Erythroblast (primary cell): Measurements from ENCODE around the gene CTNND2.

ENCODE experiments used
- DNase-seq, 2 experiments: peaks; one replicate each; lab custom pipeline; 2025; lab: John Stamatoyannopoulos, UW
- GATA1 ChIP-seq: IDR thresholded peaks from 2 replicates; pipeline ENCODE4 v1.6.1; 2011; ENCODE audit warnings: low read depth, mild to moderate bottlenecking, control low read depth, low read length, moderate library complexity
- POLR2A ChIP-seq: IDR thresholded peaks from 2 replicates; pipeline ENCODE4 v1.6.1; 2011; ENCODE audit warnings: mild to moderate bottlenecking, low read length

CTNND2 gene

DNA sequence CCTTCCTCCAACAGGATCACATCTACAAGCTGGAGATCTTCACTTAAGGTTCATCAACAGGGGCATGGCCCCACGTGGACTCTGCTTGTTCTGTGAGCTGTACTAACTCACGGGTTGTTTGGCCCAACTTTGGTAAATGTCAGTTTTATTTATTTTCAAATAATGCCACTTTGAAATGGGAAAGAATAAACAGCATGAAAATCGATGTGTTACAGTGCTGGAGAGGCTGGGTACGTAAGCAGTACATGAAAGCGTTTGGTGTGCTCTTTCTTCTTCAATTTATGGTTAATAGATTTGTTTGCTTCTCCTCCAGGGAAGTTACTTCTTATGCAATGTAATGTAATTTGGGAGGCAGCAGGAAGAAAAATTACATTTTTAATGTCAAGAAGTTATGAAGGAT lies 753.3 kb downstream of the CTNND2 start:
- DNase-seq, result no peak
- TF ChIP-seq POLR2A (no peak), GATA1 (no peak)

DNA sequence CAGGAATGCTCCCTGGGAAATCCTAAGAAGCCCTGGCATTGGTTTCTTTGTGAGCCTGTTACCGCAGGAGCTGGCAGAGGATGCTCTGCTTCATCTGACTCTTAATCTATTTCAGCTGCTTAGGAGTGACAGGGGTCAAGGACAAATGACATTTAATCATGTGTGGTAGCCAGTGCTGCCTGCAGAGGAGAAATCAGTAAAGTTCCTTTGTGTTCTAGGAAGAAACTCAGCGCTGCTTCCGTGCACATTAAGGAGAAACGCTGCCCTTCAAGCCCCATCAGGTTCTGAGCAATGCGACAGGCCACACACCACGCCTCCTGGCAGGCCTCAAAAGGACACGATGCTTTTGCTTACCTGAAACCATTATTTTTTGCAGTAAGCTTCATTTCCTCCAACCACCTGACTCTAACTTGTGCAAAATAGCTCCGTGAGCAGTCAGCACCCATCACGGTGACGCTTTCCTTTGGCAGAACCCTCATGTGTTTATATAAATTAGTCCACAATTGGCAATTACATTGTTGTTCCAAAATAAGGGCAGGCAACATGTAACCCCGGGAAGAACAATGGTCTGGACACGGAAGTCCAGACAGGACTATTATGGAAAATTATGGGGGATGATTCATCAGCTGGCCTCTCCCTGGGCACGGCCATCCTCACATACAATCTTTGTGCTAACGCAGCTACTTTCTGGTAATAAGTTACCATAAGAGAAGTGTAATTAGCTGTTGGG lies 755.3 kb downstream of the CTNND2 start:
- TF ChIP-seq GATA1 (no peak), POLR2A (no peak)
- DNase-seq, result no peak

DNA sequence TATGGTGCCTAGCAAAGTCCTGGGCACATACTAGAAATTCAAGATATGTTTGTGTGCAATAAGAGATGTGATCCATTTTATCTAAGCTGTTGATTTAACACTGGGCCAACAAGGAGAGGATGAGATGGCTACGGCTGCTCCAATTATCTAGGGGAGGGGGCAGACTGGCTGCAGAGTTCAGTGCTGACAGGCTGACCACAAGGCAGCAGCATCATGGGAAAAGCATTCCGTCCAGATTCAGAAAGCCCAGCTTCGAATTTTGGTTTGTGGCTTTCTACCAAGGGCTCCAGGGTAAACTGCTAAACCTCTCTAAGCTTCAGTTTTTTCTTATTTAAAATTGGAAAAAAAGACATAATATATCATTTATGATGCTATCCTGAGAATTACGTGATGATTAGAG lies 758.1 kb downstream of the CTNND2 start:
- no peak for TF ChIP-seq POLR2A
- TF ChIP-seq GATA1, result no peak
- no peak for DNase-seq

DNA sequence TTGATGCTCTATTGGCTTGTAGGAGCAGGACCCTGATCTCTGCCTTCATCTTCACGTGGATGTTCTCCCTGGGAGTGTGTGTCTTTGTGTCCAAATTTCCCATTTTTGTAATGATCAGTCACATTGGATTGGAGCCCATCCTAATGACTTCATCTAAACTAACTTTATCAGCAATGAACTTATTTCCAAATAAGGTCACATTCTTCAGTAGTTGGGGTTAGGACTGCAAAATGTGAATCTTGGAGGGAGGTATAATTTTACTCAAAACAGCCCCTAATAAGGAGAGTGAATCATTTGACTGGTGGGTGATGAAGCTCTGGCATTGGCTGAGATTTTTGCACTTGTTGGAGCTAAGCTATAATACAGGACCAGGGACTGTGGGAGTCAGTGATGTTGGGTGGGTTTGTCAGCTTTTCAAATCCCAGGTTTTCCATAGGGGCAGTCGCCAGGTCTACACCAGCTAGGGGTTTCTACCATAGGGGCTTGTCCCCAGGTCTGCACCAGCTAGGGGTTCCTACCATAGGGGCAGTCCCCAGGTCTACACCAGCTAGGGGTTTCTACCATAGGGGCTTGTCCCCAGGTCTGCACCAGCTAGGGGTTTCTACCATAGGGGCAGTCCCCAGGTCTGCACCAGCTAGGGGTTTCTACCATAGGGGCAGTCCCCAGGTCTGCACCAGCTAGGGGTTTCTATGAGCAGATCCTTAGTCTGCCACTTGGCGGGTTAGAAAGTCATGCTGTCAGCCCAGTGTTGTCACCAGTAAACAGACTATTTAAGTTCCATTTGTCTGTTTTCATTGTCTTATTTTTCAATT lies 760.6 kb downstream of the CTNND2 start:
- TF ChIP-seq GATA1, result no peak
- TF ChIP-seq POLR2A, result no peak
- no peak for DNase-seq

DNA sequence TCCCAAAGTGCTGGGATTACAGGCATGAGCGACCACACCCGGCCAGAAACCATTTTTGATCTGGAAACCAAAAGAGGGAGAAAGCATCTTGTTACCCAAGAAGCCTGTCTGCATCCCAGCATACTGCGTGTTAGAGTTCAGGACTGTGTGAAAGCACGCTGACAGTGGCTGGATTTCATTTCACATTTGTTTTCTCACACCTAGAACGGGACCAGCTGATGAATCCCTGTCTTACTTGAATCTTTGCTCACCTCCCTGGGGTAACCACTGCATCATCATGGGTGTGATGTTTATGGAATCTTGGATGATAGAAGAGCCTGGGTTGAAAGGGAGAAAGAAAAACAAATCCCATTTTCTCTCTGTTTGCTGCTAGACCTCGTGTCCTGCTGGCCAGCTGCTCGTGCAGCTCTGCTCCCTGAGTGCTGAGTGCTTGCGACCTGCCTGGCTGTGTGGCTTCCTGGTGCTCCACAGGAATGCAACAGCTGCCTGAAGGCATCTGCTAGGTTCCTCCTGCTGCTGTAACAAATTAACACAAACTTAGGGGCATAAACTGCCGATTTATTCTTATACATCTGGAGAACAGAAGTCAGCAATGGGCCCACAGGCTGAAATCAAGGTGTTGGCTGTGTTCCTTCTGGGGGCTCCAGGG lies 764.9 kb downstream of the CTNND2 start:
- no peak for TF ChIP-seq GATA1
- DNase-seq, result no peak

DNA sequence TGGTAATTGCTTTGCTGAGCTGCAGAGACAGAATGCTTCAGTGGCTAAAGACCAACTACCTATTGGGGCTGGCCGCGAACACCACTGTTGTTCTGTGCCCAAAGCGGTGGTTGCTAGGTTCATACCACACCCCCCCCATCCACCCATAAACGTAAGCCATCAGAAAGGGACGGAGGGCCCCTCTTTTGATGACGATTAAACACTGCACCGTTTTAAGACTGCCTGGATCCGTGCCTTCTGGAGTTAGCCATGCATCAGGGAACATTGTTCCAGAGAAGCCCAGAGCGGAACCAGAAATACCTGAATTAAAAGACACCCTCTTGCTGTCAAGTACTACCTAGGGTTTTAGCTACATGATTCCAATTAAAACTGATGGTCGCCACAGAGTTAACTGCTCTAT lies 774.1 kb downstream of the CTNND2 start:
- no peak for TF ChIP-seq GATA1
- TF ChIP-seq POLR2A, result no peak
- no peak for DNase-seq

DNA sequence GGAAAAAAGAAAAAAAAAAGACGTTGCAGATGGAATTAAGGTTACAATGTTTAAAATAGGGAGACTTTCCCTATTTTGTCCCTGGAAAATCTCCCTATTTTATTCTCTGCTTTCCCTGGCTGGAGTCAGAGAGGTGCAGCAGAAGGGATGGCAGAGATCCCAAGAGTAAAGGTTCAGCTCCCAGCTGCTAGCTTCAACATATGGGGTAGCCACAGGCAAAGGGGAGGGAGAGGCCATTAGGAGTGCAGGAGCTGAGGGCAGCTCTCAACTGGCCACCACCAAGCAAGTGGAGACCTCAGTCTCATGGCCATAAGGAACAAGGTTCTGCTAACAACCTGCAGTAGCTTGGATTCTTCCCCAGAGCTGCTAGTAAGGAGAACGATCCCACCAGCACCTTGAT lies 776.2 kb downstream of the CTNND2 start:
- no peak for DNase-seq

DNA sequence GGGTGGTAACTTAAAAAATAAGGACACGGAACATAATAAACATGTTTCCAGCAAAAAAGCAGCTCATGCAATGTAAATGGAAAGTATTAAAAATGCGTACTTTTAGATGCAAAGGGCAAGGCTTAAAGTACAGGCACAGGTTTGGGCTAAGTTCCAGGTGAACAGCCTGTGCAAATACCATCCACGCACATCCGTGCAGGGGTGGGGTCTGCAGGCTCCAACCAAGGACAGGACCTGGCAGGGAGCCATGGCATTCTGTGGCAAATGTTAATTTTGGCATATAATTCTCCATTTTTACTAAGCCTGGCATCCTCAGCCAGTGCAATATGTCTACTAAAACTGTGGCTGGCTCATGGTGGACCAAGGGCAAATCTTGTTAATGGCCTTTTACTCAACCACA lies 777.4 kb downstream of the CTNND2 start:
- no peak for DNase-seq
- TF ChIP-seq GATA1 (no peak), POLR2A (no peak)

More for the DNA sequence above, 776.2 kb downstream of the CTNND2 start:
- TF ChIP-seq POLR2A, result no peak
- no peak for TF ChIP-seq GATA1

DNA sequence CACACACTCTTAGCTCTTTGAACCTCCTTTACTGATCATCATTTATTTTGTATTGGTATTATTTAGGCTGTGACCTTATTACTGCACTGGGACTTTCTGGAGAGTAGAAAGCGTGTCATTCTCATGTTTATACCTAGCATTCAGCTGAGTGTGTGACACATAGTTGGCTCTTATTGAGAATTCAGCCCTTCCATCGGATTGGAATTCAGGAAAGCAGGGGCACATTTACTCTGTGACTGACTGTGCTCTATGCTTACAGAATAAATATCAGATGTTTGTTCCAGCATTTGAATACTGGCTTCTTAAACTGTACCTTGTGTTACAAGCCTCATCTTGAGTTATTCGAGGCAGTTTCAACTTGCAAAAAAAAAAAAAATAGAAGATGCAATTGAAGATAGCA lies 782.4 kb downstream of the CTNND2 start:
- no peak for DNase-seq
- TF ChIP-seq POLR2A, result no peak
- TF ChIP-seq GATA1, result no peak

DNA sequence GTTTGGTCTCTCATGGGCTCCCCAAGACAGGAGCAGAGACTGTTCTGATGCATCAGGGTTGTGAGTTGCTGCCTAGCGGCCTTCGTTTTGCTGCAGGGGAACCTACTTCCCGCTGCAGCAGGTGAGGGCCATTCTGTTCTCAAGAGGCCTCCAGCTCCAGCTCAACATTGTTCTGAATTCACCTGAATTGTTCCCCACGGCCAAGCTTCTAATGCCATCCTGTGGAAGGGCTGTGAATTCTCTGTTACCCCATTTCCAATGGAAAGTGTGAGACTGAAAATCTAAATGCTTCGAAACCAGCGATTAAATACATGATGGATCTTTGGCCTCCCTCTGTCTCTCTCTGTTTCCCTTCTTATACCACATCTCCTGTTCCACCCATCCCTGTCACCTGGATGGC lies 794.1 kb downstream of the CTNND2 start:
- TF ChIP-seq GATA1 (no peak), POLR2A (no peak)
- no peak for DNase-seq

DNA sequence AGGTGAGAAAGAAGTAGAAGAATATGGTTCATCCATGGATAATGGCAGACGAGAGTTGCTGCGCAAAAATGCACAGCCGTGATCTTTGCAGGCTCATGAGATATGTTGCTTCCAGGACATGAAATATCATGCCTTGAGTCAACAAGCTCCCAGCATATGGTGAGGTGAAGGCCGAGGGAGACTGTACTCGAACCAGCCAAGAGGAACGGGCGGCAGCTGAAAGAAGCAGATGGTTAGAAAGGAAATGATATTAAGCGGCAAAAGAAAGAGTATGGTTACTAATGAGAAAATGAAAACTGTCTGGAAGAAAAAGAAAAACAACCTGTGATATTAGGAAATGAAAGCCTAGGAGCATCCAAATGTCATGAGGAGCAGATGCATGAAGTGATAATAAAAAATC lies 798.5 kb downstream of the CTNND2 start:
- TF ChIP-seq POLR2A, result no peak
- no peak for DNase-seq

DNA sequence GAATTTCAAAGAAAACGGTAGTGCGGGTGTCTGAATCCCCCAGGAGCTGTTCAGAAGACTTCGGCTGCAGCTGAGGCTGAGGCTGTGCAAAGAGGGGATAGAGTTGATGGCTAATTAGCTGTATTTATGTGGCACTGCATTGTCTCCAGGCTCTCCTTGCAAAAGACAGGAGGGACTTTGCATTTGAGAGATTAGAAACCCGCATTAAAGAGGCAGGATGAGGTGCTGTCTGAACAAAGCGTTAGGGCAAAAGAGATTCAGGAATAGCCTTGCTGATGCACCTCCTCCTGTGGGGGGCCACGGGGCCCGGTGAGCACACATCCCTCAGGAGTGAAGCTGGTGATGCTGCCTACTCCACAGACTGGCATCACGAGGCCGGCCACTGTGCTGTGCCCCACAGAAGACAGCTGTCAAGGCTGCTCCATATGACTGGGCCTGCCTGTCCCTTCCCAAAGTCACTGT lies 799.6 kb downstream of the CTNND2 start:
- DNase-seq, result no peak
- TF ChIP-seq POLR2A, result no peak
- TF ChIP-seq GATA1, result no peak

DNA sequence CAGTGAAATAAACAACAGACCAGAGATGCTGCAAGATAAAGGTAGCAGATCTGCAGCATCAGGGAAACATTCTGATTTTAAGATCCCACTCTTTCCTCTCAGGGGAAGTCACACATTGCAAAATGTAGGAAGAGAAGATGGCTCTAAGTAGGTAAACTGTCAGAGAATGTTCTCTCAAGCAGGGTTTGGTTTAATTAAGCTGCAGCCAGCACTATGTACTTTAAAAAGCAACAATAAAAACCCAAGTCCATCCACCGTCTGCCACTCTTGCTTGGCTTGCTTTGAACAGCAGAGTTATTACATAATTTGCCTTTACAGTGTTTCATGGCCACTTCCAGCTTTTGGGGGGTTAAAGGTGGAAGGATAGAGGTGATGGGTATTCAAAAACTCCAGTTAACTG lies 800.0 kb downstream of the CTNND2 start:
- TF ChIP-seq GATA1 (no peak), POLR2A (no peak)

DNA sequence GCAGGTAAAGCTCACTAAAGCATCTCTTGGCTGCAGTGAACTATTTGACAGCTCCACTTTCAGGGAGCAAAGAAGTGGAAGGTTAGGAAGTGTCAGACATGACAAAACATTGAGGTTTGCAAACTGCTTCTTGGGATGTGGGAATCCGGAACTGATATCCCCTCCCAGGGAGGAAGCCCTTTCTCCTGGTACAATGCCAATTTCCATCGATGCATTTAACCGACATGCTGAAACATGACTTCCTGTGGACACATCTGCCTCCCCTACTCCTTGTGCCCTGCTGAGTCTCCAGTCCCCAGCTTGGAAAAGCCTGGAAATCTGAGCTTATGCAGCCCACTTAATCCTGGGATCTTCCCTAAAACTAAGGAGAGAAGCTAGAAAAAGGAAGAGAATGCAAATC lies 820.1 kb downstream of the CTNND2 start:
- TF ChIP-seq GATA1, result no peak
- no peak for DNase-seq

More for the DNA sequence above, 800.0 kb downstream of the CTNND2 start:
- DNase-seq, result no peak
